ENCODE results near the gene PROP1. TPM values are rescaled to one million over a fixed set of nuclear protein-coding genes. Genes with fewer than 3 reads are reported as not detected.

PROP1 gene
- total and polyA plus RNA-seq, 4 donors = not detected

- TF ChIP-seq RAD21 (IDR thresholded peaks at IDR 0.05) (no peak), JUND (IDR thresholded peaks at IDR 0.05) (no peak), MAX (IDR thresholded peaks at IDR 0.05) (no peak), FOXA1 (IDR thresholded peaks at IDR 0.05) (no peak), CTCF (IDR thresholded peaks at IDR 0.05; ENCODE audit: low read depth, low read length, missing input control) (no peak), GABPA (IDR thresholded peaks at IDR 0.05 in 1 of 2, conservative IDR thresholded peaks at IDR 0.05 in 1 of 2) (no peak), EGR1 (IDR thresholded peaks at IDR 0.05; ENCODE audit: low read depth in 2 of 2) (no peak), ATF3 (IDR thresholded peaks at IDR 0.05) (no peak), HNF4A (conservative IDR thresholded peaks at IDR 0.05) (no peak), TAF1 (conservative IDR thresholded peaks at IDR 0.05) (no peak), YY1 (IDR thresholded peaks at IDR 0.05) (no peak), SP1 (IDR thresholded peaks at IDR 0.05) (no peak), HNF4G (IDR thresholded peaks at IDR 0.05) (no peak), NR2F2 (IDR thresholded peaks at IDR 0.05) (no peak), ZBTB33 (IDR thresholded peaks at IDR 0.05) (no peak), REST (IDR thresholded peaks at IDR 0.05) (no peak)
- Histone ChIP-seq H3K27ac (ENCODE audit: low read depth in 1 of 2, low read length in 2 of 2) (no peak overlapping the region), H3K36me3 (ENCODE audit: control insufficient read depth in 4 of 4, insufficient read depth in 3 of 4, low read depth in 1 of 4, low read length in 3 of 4) (no peaks in the 10 kb centered on the region), H3K4me3 (ENCODE audit: low read depth in 1 of 3, low read length in 3 of 3) (no peak overlapping the region), H3K27me3 (ENCODE audit: control insufficient read depth in 4 of 4, insufficient read depth in 4 of 4, low read length in 3 of 4) (no peaks in the 10 kb centered on the region), H3K4me1 (ENCODE audit: control insufficient read depth in 4 of 4, insufficient read depth in 4 of 4, low read length in 3 of 4) (no peaks in the 10 kb centered on the region), H3K9me3 (ENCODE audit: control insufficient read depth in 4 of 4, low read length in 3 of 4) (no peaks in the 10 kb centered on the region), H3K9ac (ENCODE audit: low read depth in 1 of 2, low read length in 2 of 2) (no peak overlapping the region)
- 93% methylated on average over 14 of the region's 14 CpGs for WGBS
- peak; percentile 22 for DNase-seq (ENCODE audit: low spot score)
Observed at GRCh38 chr5:177963966-177964365, 32.1 kb downstream of the PROP1 start.

GRCh38 chr5:177959315-177959714 lies 36.7 kb downstream of the PROP1 start:
- Histone ChIP-seq H3K36me3 (ENCODE audit: control insufficient read depth in 4 of 4, insufficient read depth in 3 of 4, low read depth in 1 of 4, low read length in 3 of 4) (no peaks in the 10 kb centered on the region), H3K27me3 (ENCODE audit: control insufficient read depth in 4 of 4, insufficient read depth in 4 of 4, low read length in 3 of 4) (no peaks in the 10 kb centered on the region), H3K9ac (ENCODE audit: low read depth in 1 of 2, low read length in 2 of 2) (no peak overlapping the region), H3K27ac (ENCODE audit: low read depth in 1 of 2, low read length in 2 of 2) (no peak overlapping the region), H3K4me3 (ENCODE audit: low read depth in 1 of 3, low read length in 3 of 3) (no peak overlapping the region), H3K9me3 (ENCODE audit: control insufficient read depth in 4 of 4, low read length in 3 of 4) (no peaks in the 10 kb centered on the region), H3K4me1 (ENCODE audit: control insufficient read depth in 4 of 4, insufficient read depth in 4 of 4, low read length in 3 of 4) (no peaks in the 10 kb centered on the region)
- DNase-seq (ENCODE audit: low spot score) = no peak
- WGBS = 89% methylated on average over 9 of the region's 9 CpGs
- TF ChIP-seq CTCF (IDR thresholded peaks at IDR 0.05; ENCODE audit: low read depth, low read length, missing input control) (no peak), ZBTB33 (IDR thresholded peaks at IDR 0.05) (no peak), SP1 (IDR thresholded peaks at IDR 0.05) (no peak), FOXA1 (IDR thresholded peaks at IDR 0.05) (no peak), RAD21 (IDR thresholded peaks at IDR 0.05) (no peak), EGR1 (IDR thresholded peaks at IDR 0.05; ENCODE audit: low read depth in 2 of 2) (no peak), NR2F2 (IDR thresholded peaks at IDR 0.05) (no peak), GABPA (IDR thresholded peaks at IDR 0.05 in 1 of 2, conservative IDR thresholded peaks at IDR 0.05 in 1 of 2) (no peak), TAF1 (conservative IDR thresholded peaks at IDR 0.05) (no peak), MAX (IDR thresholded peaks at IDR 0.05) (no peak), RXRA (IDR thresholded peaks at IDR 0.05) (no peak)
